Measurements from ENCODE around the gene CRYBG2.
A peak's percentile ranks its signal among the peaks of the same experiment; 100 is the strongest.

Gene CRYBG2

GRCh38 chr1:26291433-26291832 lies 62.5 kb downstream of the CRYBG2 start:
- no peak for DNase-seq

GRCh38 chr1:26290882-26291261 lies 63.1 kb downstream of the CRYBG2 start:
- DNase-seq, result no peak

GRCh38 chr1:26290122-26290881 lies 63.6 kb downstream of the CRYBG2 start:
- no peak for DNase-seq

- no peak for DNase-seq
Observed at GRCh38 chr1:26289158-26290059, 64.5 kb downstream of the CRYBG2 start.

GRCh38 chr1:26288311-26288941 lies 65.5 kb downstream of the CRYBG2 start:
- DNase-seq, result no peak

GRCh38 chr1:26287811-26288210 lies 66.1 kb downstream of the CRYBG2 start:
- no peak for DNase-seq

GRCh38 chr1:26287033-26287711 lies 66.8 kb downstream of the CRYBG2 start:
- no peak for DNase-seq

- DNase-seq, result no peak
Observed at GRCh38 chr1:26286064-26286416, 67.9 kb downstream of the CRYBG2 start.

GRCh38 chr1:26285366-26286063 lies 68.4 kb downstream of the CRYBG2 start:
- no peak for DNase-seq

- no peak for DNase-seq
Observed at GRCh38 chr1:26284597-26285347, 69.2 kb downstream of the CRYBG2 start.

- DNase-seq, result no peak
Observed at GRCh38 chr1:26283871-26284596, 69.9 kb downstream of the CRYBG2 start.

- DNase-seq, result no peak
Observed at GRCh38 chr1:26283279-26283853, 70.6 kb downstream of the CRYBG2 start.

GRCh38 chr1:26282401-26282918 lies 71.5 kb downstream of the CRYBG2 start:
- DNase-seq, result no peak

GRCh38 chr1:26281971-26282370 lies 72.0 kb downstream of the CRYBG2 start:
- DNase-seq, result peak; percentile 74

GRCh38 chr1:26281091-26281958 lies 72.6 kb downstream of the CRYBG2 start:
- no peak for DNase-seq

- DNase-seq, result no peak
Observed at GRCh38 chr1:26280333-26281042, 73.4 kb downstream of the CRYBG2 start.

GRCh38 chr1:26279456-26280332 lies 74.2 kb downstream of the CRYBG2 start, which contains the start of gene SH3BGRL3:
Gene SH3BGRL3 (plus strand): TSS chr1:26280086. CDS start chr1:26280156, 70 bp downstream.
- peak; percentile 90 for DNase-seq
